NOMO-1 treated with dmso at 0.1 percent for 144 hours (cell line): ENCODE data around the gene BCAP29.
"Not testable (repeated sequence)": the region's sequence is repeated elsewhere in the genome, so short reads cannot be mapped to it uniquely, and the experiment has no call there.

ENCODE experiments used
- DNase-seq: peaks from one replicate; lab custom pipeline; 2025; ENCODE audit not compliant: unreplicated experiment; lab: John Stamatoyannopoulos, UW

The BCAP29 gene, protein sequence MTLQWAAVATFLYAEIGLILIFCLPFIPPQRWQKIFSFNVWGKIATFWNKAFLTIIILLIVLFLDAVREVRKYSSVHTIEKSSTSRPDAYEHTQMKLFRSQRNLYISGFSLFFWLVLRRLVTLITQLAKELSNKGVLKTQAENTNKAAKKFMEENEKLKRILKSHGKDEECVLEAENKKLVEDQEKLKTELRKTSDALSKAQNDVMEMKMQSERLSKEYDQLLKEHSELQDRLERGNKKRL

GRCh38 chr7:107579885-107580715 lies at the start of gene BCAP29:
Gene BCAP29 (plus strand): TSS chr7:107580246. CDS start chr7:107580773, 527 bp downstream.
- DNase-seq: no peak

DNA sequence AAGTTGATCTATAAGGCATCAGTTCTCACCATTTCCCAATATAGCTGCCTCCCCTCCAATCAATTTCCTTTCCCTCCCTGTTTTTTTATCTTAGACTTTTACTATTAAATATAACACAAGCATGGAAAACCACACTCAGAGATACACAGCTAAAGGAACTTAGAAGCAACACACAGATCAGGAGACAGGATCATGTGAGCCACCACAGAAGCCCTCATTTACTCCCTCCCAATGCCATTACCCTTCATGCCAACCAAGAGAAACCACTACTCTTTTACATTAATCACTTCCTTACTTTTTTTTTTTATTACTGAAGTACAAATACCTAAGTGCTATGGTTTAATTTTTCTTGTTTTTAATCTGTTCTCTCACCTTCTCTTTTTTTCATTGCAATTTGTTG lies 49.3 kb upstream of the BCAP29 start:
- no peak for DNase-seq

- no peak for DNase-seq
Observed at GRCh38 chr7:107534139-107534538, 45.9 kb upstream of the BCAP29 start.

DNA sequence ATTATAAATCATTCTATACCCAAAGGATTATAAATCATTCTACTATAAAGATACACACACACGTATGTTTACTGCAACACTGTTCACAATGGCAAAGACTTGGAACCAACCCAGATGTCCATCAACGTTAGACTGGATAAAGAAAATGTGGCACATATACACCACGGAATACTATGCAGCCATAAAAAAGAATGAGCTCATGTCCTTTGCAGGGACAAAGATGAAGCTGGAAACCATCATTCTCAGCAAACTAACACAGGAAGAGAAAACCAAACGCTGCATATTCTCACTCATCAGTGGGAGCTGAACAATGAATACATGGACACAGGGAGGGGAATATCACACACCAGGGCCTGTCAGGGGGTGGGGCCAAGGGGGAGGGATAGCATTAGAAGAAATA lies 42.8 kb upstream of the BCAP29 start:
- not testable (repeated sequence) for DNase-seq

DNA sequence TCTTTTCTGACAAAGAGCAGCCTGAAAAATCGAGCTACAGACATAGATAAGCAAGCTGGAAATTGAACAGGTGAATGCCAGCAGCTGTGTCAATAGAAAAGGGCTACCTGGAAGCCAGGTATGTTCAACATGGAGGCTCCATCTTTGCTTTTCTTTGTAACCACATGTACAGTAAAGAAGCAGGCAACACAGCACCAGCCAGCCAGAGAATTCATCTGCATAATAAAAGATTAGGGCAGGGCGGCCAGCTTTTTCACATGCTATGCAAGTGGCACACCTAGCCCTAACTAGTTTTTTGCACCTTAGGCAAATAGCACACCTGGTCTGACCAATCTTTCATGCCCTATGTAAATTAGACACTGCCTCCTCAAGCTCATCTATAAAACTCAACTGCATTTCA lies 42.0 kb upstream of the BCAP29 start:
- no peak for DNase-seq

- DNase-seq: no peak
Observed at GRCh38 chr7:107543338-107543993, 36.6 kb upstream of the BCAP29 start.

GRCh38 chr7:107544848-107545591 lies 35.0 kb upstream of the BCAP29 start:
- no peak for DNase-seq

- no peak for DNase-seq
Observed at GRCh38 chr7:107551936-107552335, 28.1 kb upstream of the BCAP29 start.

GRCh38 chr7:107555893-107556292 lies 24.2 kb upstream of the BCAP29 start:
- no peak for DNase-seq

GRCh38 chr7:107559864-107560263 lies 20.2 kb upstream of the BCAP29 start:
- no peak for DNase-seq

GRCh38 chr7:107560898-107561516 lies 19.0 kb upstream of the BCAP29 start:
- DNase-seq: no peak

- DNase-seq: no peak
Observed at GRCh38 chr7:107563081-107563774, 16.8 kb upstream of the BCAP29 start.

DNA sequence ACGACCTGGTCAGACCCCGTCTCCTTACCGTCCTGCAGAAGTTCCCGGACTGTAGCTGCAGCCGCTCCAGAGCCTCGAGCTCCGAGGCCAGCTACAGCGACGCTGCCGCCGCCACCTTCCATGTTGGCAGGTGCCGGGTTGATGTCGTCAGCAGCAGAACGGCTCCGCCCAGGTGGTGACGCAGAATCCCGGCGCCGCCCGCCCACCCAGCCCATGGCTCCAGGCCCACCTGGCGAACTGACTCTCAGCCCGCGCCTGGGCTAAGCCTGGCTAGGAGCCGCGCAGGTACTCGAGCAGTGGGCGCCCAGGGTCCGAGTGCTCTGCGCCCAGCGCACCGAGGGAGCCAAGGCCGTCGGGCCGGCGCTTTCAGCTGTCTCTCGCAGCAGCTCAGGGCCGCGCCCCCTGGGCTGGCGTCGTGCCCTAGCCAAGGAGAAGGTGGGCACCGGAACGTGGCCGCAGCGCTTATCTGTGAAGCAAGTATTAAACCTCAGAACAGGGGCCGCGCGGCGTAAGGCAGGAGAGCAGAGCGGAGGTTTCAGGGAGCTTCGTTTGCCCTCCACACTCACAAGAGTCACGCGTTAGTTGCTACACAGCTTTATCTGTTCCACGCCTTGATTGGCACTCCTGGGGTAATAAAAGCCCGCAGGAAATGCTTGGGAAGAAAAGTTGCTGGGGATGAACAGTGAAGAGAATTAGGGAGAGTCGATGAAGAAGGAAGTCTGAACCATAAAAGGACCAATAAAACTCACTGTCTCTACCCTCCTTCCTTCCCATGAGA lies 16.1 kb upstream of the BCAP29 start, which contains the start of the genes COG5 and DUS4L:
TSS of gene COG5 (minus strand) at position 146 of the 778 bp plus-strand sequence. CDS start at position 122, 24 bp downstream.
TSS of gene DUS4L (plus strand) at position 197 of the 778 bp plus-strand sequence. CDS start 3,100 bp downstream, outside the sequence.
- no peak for DNase-seq

GRCh38 chr7:107564553-107565298 lies 15.3 kb upstream of the BCAP29 start:
- DNase-seq: no peak

- no peak for DNase-seq
Observed at GRCh38 chr7:107570298-107570697, 9.7 kb upstream of the BCAP29 start.

GRCh38 chr7:107573537-107573936 lies 6.5 kb upstream of the BCAP29 start:
- DNase-seq: no peak

- DNase-seq: no peak
Observed at GRCh38 chr7:107579554-107579884, 527 bp upstream of the BCAP29 start.

DNA sequence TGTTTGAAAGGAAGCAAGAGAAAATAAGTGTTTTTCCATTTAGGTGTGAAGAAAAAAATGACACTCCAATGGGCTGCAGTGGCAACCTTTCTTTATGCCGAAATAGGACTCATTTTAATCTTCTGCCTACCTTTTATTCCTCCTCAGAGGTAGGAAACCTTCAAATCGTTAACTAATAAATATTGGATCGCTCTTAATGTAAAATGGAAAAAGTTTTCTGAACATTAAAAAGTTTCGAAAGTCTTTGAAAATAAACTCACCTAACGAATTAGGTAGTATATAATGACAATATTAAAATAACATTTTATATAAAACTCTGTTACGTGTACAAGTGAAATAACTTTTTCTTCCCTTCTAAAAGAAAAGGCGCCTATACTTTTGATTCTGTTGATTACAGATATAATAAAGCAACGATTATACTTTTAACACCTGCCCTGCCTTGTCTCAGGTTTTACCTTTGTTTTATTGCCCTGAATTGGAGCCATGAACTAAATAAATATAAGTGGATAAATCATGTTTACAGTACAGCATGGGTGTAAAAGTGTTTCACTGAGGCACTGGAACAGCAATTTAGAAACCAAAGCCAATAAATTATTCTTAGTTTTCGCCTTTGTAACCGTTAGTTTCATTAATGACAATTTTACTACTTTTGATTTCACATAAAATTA lies 804 bp downstream of the BCAP29 start:
- DNase-seq: no peak
